Fibroblast of lung (primary cell): Measurements from ENCODE around the gene NPR1. TPM values are rescaled to one million over a fixed set of nuclear protein-coding genes. Genes with fewer than 3 reads are reported as not detected.

Experiments used
- DNase-seq, 2 donors: peaks; one replicate each; pipeline versions ENCODE4 v3.0.0 to v3.0.0-alpha.2; 2010; ENCODE audit warnings: low read depth in 2 of 2
- H2AFZ ChIP-seq: 2 replicates; pipeline ENCODE4 v1.5.1; 2012; ENCODE audit warnings: low read length, control low read depth, inconsistent platforms
- H3K27ac ChIP-seq: 2 replicates; pipeline ENCODE4 v1.5.1; 2011; ENCODE audit warnings: low read length, control low read depth; ENCODE audit not compliant: insufficient read depth
- H3K27me3 ChIP-seq: 2 replicates; pipeline ENCODE4 v1.5.1; 2011; ENCODE audit warnings: mild to moderate bottlenecking, low read length; ENCODE audit not compliant: control insufficient read depth, insufficient read depth
- H3K36me3 ChIP-seq: 2 replicates; pipeline ENCODE4 v1.5.1; 2011; ENCODE audit warnings: low read length; ENCODE audit not compliant: control insufficient read depth, insufficient read depth
- H3K4me1 ChIP-seq: 2 replicates; pipeline ENCODE4 v1.5.1; 2011; ENCODE audit warnings: low read length; ENCODE audit not compliant: control insufficient read depth, insufficient read depth; ENCODE audit errors: extremely low read depth
- H3K4me2 ChIP-seq: 2 replicates; pipeline ENCODE4 v1.5.1; 2011; ENCODE audit warnings: low read length, control low read depth; ENCODE audit not compliant: insufficient read depth; ENCODE audit errors: extremely low read depth
- H3K4me3 ChIP-seq, 4 experiments: fragments of 200-600 bp in 1 of 4; sonication (generic) in 1 of 4; replicated peaks in 1 of 4; 2 replicates each; pipeline ENCODE4 v1.5.1; 2011 to 2016; ENCODE audit warnings: low read length in 4 of 4, low read depth in 3 of 4, mild to moderate bottlenecking in 3 of 4, control low read depth in 2 of 4, inconsistent platforms in 1 of 4, mixed read lengths in 1 of 4; ENCODE audit not compliant: insufficient read depth in 1 of 4; ENCODE audit errors: control extremely low read depth in 1 of 4
- H3K79me2 ChIP-seq: 2 replicates; pipeline ENCODE4 v1.5.1; 2012; ENCODE audit warnings: mild to moderate bottlenecking, low read length, inconsistent platforms; ENCODE audit not compliant: control insufficient read depth, insufficient read depth
- H3K9ac ChIP-seq: 2 replicates; pipeline ENCODE4 v1.5.1; 2011; ENCODE audit warnings: mild to moderate bottlenecking, low read length, control low read depth; ENCODE audit not compliant: insufficient read depth
- H3K9me3 ChIP-seq: 2 replicates; pipeline ENCODE4 v1.5.1; 2012; ENCODE audit warnings: low read depth, low read length; ENCODE audit not compliant: control insufficient read depth, insufficient read depth
- H4K20me1 ChIP-seq: 2 replicates; pipeline ENCODE4 v1.5.1; 2011; ENCODE audit warnings: low read length; ENCODE audit not compliant: control insufficient read depth, insufficient read depth; ENCODE audit errors: extremely low read depth
- EZH2 ChIP-seq: IDR thresholded peaks from 2 replicates; pipeline ENCODE4 v1.5.1; 2012; ENCODE audit warnings: low read length, control low read depth, mild to moderate bottlenecking; ENCODE audit errors: missing control alignments
- polyA plus RNA-seq, 2 donors: library from polyadenylated mRNA; depleted of rRNA in 1 of 2; stranded (reverse) in 1 of 2; unstranded in 1 of 2; fragments of >200 nt; gene quantifications; 2 replicates each; pipeline ENCODE4 v1.2.1, GENCODE V29; 2011 to 2012; ENCODE audit warnings: missing spikeins in 1 of 2
- total RNA-seq: library from RNA; depleted of rRNA; stranded (reverse); fragments of >200 nt; gene quantifications from 2 replicates; pipeline ENCODE4 v1.2.1, GENCODE V29; 2014
- TF ChIP-seq, protein P1 (sequence below), 2 donors: IDR thresholded peaks in 1 of 2; conservative IDR thresholded peaks in 1 of 2; 1 replicate in 1 of 2; 2 replicates in 1 of 2; pipeline ENCODE4 v1.5.1; 2011 to 2012; ENCODE audit warnings: low read length in 2 of 2, control low read depth in 1 of 2, inconsistent platforms in 1 of 2, low read depth in 1 of 2, mild to moderate bottlenecking in 1 of 2

NPR1 gene
- total and polyA plus RNA-seq, 2 donors (not counting 1 experiment from before 2014, with no cell fraction given), result 0.14 to 0.66 TPM

DNA sequence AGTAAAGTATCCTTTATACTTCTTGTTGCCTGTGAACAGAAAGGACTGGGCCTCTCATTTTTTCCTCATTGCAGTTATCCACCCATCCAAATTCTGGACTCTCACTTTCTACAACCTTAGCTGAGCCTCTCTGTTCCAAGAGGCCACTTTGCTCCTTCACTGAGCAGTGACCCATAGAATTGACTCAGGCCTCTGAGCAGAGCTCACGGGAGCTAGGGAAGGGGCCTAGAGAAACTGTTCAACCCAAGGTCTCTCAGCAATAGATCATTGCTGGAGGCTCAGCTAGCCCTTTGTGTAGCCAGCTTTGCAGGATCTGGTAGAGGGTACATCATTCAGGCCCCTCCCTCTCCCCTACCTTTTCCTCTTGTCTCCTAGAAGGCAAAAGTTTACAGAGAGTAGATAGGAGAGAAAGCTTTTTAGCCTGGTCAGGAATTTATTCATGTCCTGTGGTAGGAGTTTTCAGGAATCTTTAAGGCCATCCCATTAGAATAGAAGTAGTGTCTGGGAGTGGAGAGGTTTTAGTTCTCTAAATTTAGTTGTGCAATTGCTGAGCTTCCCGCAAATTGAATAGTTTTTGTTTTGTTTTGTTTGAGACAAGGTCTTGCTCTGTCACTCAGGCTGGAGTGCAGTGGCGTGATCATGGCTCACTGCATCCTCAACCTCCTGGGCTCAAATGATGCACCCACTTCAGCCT lies 56.1 kb downstream of the NPR1 start:
- no peak overlapping the region for H3K27ac ChIP-seq
- H4K20me1 ChIP-seq, result no peaks in the 10 kb centered on the region
- no peak for DNase-seq
- H3K4me3 ChIP-seq, result no peak overlapping the region
- no peak for TF ChIP-seq EZH2
- TF ChIP-seq, protein P1, sequence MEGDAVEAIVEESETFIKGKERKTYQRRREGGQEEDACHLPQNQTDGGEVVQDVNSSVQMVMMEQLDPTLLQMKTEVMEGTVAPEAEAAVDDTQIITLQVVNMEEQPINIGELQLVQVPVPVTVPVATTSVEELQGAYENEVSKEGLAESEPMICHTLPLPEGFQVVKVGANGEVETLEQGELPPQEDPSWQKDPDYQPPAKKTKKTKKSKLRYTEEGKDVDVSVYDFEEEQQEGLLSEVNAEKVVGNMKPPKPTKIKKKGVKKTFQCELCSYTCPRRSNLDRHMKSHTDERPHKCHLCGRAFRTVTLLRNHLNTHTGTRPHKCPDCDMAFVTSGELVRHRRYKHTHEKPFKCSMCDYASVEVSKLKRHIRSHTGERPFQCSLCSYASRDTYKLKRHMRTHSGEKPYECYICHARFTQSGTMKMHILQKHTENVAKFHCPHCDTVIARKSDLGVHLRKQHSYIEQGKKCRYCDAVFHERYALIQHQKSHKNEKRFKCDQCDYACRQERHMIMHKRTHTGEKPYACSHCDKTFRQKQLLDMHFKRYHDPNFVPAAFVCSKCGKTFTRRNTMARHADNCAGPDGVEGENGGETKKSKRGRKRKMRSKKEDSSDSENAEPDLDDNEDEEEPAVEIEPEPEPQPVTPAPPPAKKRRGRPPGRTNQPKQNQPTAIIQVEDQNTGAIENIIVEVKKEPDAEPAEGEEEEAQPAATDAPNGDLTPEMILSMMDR (conservative IDR thresholded peaks at IDR 0.05 in 1 of 2, IDR thresholded peaks at IDR 0.05 in 1 of 2; ENCODE audit: low read depth in 1 of 2, low read length in 2 of 2), result no peak
- peaks cover 5% of the 10 kb centered on the region for H3K4me1 ChIP-seq
- no peaks in the 10 kb centered on the region for H3K79me2 ChIP-seq
- H3K9me3 ChIP-seq, result no peaks in the 10 kb centered on the region
- no peak overlapping the region for H3K4me2 ChIP-seq
- peaks cover 1% of the 10 kb centered on the region for H3K36me3 ChIP-seq
- H3K27me3 ChIP-seq, result no peaks in the 10 kb centered on the region
- no peak overlapping the region for H2AFZ ChIP-seq
- no peak overlapping the region for H3K9ac ChIP-seq

DNA sequence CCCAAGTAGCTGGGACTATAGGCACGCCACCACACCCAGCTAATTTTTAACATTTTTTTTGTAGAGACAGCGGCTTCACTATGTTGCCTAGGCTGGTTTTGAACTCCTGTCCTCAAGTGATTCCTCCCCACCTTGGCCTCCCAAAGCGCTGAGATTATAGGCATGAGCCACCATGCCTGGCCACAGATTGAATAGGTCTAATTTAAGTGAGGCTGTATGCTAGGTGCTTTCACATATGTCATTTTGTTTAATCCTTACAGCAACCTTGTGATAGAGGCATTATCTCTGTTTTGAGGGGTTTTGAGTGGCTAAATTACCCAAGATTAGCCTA lies 56.6 kb downstream of the NPR1 start:
- DNase-seq, result no peak
- H3K27me3 ChIP-seq, result no peaks in the 10 kb centered on the region
- peaks cover 1% of the 10 kb centered on the region for H3K36me3 ChIP-seq
- no peak overlapping the region for H2AFZ ChIP-seq
- H3K9ac ChIP-seq, result no peak overlapping the region
- H3K79me2 ChIP-seq, result no peaks in the 10 kb centered on the region
- TF ChIP-seq, protein P1 (conservative IDR thresholded peaks at IDR 0.05 in 1 of 2, IDR thresholded peaks at IDR 0.05 in 1 of 2; ENCODE audit: low read depth in 1 of 2, low read length in 2 of 2), result no peak
- no peak for TF ChIP-seq EZH2
- H3K27ac ChIP-seq, result no peak overlapping the region
- no peak overlapping the region for H3K4me3 ChIP-seq
- no peaks in the 10 kb centered on the region for H4K20me1 ChIP-seq
- H3K4me1 ChIP-seq, result peaks cover under 1% of the 10 kb centered on the region
- H3K9me3 ChIP-seq, result no peaks in the 10 kb centered on the region
- H3K4me2 ChIP-seq, result no peak overlapping the region

DNA sequence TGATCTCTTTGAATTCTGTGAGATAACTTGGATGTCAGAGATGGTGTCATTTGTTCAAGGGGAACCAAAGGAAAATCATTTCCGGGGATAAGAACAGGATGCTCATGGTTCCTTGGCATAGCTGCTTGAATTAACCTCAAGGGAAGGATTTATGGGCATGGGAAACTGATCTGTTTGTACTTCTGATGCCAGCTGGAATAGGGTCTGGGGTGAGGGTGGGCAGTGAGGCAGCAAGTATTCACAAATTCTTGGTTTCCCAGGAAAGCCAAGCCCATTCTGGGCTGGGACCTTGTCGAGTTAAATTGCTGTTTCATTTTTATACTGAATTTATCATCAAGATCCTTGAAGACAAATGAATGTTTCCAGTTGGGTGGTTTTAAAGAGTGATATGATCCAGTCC lies 63.5 kb downstream of the NPR1 start:
- Histone ChIP-seq H3K4me2 (no peak overlapping the region), H3K36me3 (peaks cover 5% of the 10 kb centered on the region), H3K4me3 (no peak overlapping the region), H3K79me2 (no peaks in the 10 kb centered on the region), H3K27ac (no peak overlapping the region), H3K9ac (no peak overlapping the region), H3K9me3 (no peaks in the 10 kb centered on the region), H4K20me1 (no peaks in the 10 kb centered on the region), H3K4me1 (no peaks in the 10 kb centered on the region), H3K27me3 (no peaks in the 10 kb centered on the region), H2AFZ (no peak overlapping the region)
- DNase-seq, result no peak
- TF ChIP-seq, protein P1 (conservative IDR thresholded peaks at IDR 0.05 in 1 of 2, IDR thresholded peaks at IDR 0.05 in 1 of 2; ENCODE audit: low read depth in 1 of 2, low read length in 2 of 2), result no peak
- no peak for TF ChIP-seq EZH2
